T-helper 2 cell treated with Interferon-gamma antibody and Interleukin-4, amounts not matched to agents 5 μg/mL and 100 μg/mL, for 36 hours (primary cell): ENCODE results near the gene RPS3.
"Not testable (repeated sequence)": the region's sequence is repeated elsewhere in the genome, so short reads cannot be mapped to it uniquely, and the experiment has no call there.

Experiments
- DNase-seq: peaks from one replicate; pipeline ENCODE4 v3.0.0; 2021; ENCODE audit warnings: low spot score
- H3K27ac Mint-ChIP-seq: one replicate; pipeline ENCODE4 v1.8.0; 2021; ENCODE audit warnings: mild to moderate bottlenecking, mixed read lengths
- H3K27me3 Mint-ChIP-seq: one replicate; pipeline ENCODE4 v1.8.0; 2021; ENCODE audit warnings: low read depth, mixed read lengths
- H3K36me3 Mint-ChIP-seq: one replicate; pipeline ENCODE4 v1.8.0; 2021; ENCODE audit warnings: low read depth, mixed read lengths
- H3K4me1 Mint-ChIP-seq: one replicate; pipeline ENCODE4 v1.8.0; 2021; ENCODE audit warnings: low read depth, mixed read lengths
- H3K4me3 Mint-ChIP-seq: one replicate; pipeline ENCODE4 v1.8.0; 2022; ENCODE audit warnings: mild to moderate bottlenecking, moderate library complexity, mixed read lengths
- H3K9me3 Mint-ChIP-seq: one replicate; pipeline ENCODE4 v1.8.0; 2021; ENCODE audit warnings: mixed read lengths

RPS3 gene

GRCh38 chr11:75388386-75389275 lies 10.7 kb upstream of the RPS3 start:
- peaks cover 12% of the 10 kb centered on the region for H3K4me1 Mint-ChIP-seq
- H3K4me3 Mint-ChIP-seq = no peak overlapping the region
- H3K27me3 Mint-ChIP-seq = peaks cover 16% of the 10 kb centered on the region
- DNase-seq = peak; percentile 61
- no peaks in the 10 kb centered on the region for H3K9me3 Mint-ChIP-seq
- H3K36me3 Mint-ChIP-seq = no peaks in the 10 kb centered on the region
- H3K27ac Mint-ChIP-seq = no peak overlapping the region

- Mint-ChIP-seq H3K9me3 (no peaks in the 10 kb centered on the region), H3K27me3 (peaks cover 16% of the 10 kb centered on the region), H3K36me3 (no peaks in the 10 kb centered on the region), H3K4me3 (no peak overlapping the region), H3K4me1 (peaks cover 7% of the 10 kb centered on the region), H3K27ac (no peak overlapping the region)
- DNase-seq = no peak
These were observed 10.1 kb upstream of the RPS3 start for GRCh38 chr11:75389276-75389605.

- Mint-ChIP-seq H3K27me3 (peaks cover 16% of the 10 kb centered on the region), H3K4me1 (peaks cover 2% of the 10 kb centered on the region), H3K36me3 (no peaks in the 10 kb centered on the region), H3K4me3 (no peak overlapping the region), H3K9me3 (no peaks in the 10 kb centered on the region), H3K27ac (no peak overlapping the region)
- DNase-seq = no peak
These were observed 9.4 kb upstream of the RPS3 start for GRCh38 chr11:75389925-75390324.

- Mint-ChIP-seq H3K27ac (no peak overlapping the region), H3K4me1 (peaks cover 6% of the 10 kb centered on the region), H3K4me3 (no peak overlapping the region), H3K27me3 (peaks cover 17% of the 10 kb centered on the region), H3K36me3 (peaks cover under 1% of the 10 kb centered on the region), H3K9me3 (no peaks in the 10 kb centered on the region)
- no peak for DNase-seq
These were observed 5.1 kb upstream of the RPS3 start for GRCh38 chr11:75394085-75394840.

DNA sequence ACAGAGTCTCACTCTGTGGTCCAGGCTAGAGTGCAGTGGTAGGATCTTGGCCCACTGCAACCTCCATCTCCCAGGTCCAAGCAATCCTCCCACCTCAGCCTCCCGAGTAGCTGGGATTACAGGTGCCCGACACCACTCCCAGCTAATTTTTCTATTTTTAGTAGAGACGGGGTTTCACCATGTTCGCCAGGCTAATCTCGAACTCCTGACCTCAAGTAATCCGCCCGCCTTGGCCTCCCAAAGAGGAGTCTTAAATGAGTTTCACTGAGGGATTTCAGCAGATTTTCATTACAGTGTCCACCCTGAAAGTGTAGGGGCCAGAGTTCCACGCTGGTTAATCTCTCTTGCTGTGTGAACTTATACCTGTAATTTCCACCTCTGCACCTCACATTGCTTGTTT lies 412 bp upstream of the RPS3 start:
- Mint-ChIP-seq H3K4me3 (peak overlapping the region; percentile 97), H3K27me3 (peaks cover 7% of the 10 kb centered on the region), H3K4me1 (peaks cover 42% of the 10 kb centered on the region), H3K9me3 (no peaks in the 10 kb centered on the region), H3K27ac (peak overlapping the region; percentile 98), H3K36me3 (peaks cover 46% of the 10 kb centered on the region)
- no peak for DNase-seq

- no peak for DNase-seq
- Mint-ChIP-seq H3K36me3 (peaks cover 57% of the 10 kb centered on the region), H3K27ac (peak overlapping the region; percentile 98), H3K9me3 (no peaks in the 10 kb centered on the region), H3K4me1 (peaks cover 45% of the 10 kb centered on the region), H3K27me3 (peaks cover 7% of the 10 kb centered on the region), H3K4me3 (peak overlapping the region; percentile 97)
These were observed 988 bp downstream of the RPS3 start for GRCh38 chr11:75400146-75400865.

- Mint-ChIP-seq H3K27me3 (no peaks in the 10 kb centered on the region), H3K9me3 (no peaks in the 10 kb centered on the region), H3K4me1 (peaks cover 45% of the 10 kb centered on the region), H3K36me3 (peaks cover 74% of the 10 kb centered on the region), H3K27ac (peak overlapping the region; percentile 72), H3K4me3 (peak overlapping the region; percentile 97)
- DNase-seq = no peak
These were observed 2.9 kb downstream of the RPS3 start for GRCh38 chr11:75402002-75402773.

DNA sequence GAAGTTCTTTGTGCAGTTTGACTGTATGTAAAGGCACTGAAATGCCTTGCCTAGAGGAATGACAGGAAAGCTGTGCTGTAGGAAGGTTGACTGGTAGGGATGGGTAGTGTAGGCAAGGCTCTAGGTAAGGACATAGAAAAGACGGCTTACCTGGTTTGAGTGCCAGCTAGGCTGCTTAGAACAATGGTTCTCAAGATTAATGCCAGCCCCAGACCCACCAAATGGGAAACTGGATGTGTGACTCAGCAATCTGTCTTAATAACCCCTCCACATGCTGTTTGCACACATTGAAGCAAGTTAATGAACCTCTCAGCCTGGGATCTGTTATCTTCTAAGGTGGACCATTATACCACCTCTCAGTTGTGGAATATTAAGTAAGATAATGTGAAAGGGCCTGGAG lies 3.7 kb downstream of the RPS3 start:
- H3K36me3 Mint-ChIP-seq = peaks cover 79% of the 10 kb centered on the region
- H3K9me3 Mint-ChIP-seq = no peaks in the 10 kb centered on the region
- no peak for DNase-seq
- no peaks in the 10 kb centered on the region for H3K27me3 Mint-ChIP-seq
- H3K27ac Mint-ChIP-seq = peak overlapping the region; percentile 4
- H3K4me3 Mint-ChIP-seq = peak overlapping the region; percentile 97
- H3K4me1 Mint-ChIP-seq = peaks cover 50% of the 10 kb centered on the region

GRCh38 chr11:75403983-75404658 lies 4.8 kb downstream of the RPS3 start:
- Mint-ChIP-seq H3K27ac (no peak overlapping the region), H3K36me3 (peaks cover 80% of the 10 kb centered on the region), H3K4me1 (peaks cover 48% of the 10 kb centered on the region), H3K9me3 (no peaks in the 10 kb centered on the region), H3K4me3 (peak overlapping the region; percentile 15), H3K27me3 (no peaks in the 10 kb centered on the region)
- DNase-seq = no peak

- peaks cover 35% of the 10 kb centered on the region for H3K4me1 Mint-ChIP-seq
- H3K27ac Mint-ChIP-seq = no peak overlapping the region
- no peaks in the 10 kb centered on the region for H3K27me3 Mint-ChIP-seq
- peaks cover 60% of the 10 kb centered on the region for H3K36me3 Mint-ChIP-seq
- no peak for DNase-seq
- no peaks in the 10 kb centered on the region for H3K9me3 Mint-ChIP-seq
- no peak overlapping the region for H3K4me3 Mint-ChIP-seq
These were observed 7.0 kb downstream of the RPS3 start for GRCh38 chr11:75406338-75406777.

GRCh38 chr11:75408957-75409219 lies 9.6 kb downstream of the RPS3 start:
- no peak for DNase-seq
- H3K27me3 Mint-ChIP-seq = no peaks in the 10 kb centered on the region
- H3K9me3 Mint-ChIP-seq = no peaks in the 10 kb centered on the region
- H3K4me1 Mint-ChIP-seq = peaks cover 10% of the 10 kb centered on the region
- no peak overlapping the region for H3K4me3 Mint-ChIP-seq
- H3K27ac Mint-ChIP-seq = no peak overlapping the region
- H3K36me3 Mint-ChIP-seq = peaks cover 49% of the 10 kb centered on the region

DNA sequence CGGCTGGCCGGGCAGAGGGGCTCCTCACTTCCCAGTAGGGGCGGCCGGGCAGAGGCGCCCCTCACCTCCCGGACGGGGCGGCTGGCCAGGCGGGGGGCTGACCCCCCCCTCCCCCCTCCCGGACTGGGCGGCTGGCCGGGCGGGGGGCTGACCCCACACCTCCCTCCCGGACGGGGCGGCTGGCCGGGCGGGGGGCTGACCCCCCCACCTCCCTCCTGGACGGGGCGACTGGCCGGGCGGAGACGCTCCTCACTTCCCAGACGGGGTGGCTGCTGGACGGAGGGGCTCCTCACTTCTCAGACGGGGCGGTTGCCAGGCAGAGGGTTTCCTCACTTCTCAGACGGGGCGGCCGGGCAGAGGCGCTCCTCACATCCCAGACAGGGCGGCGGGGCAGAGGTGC lies 10.7 kb downstream of the RPS3 start:
- H3K4me3 Mint-ChIP-seq, H3K27ac Mint-ChIP-seq, DNase-seq, H3K9me3 Mint-ChIP-seq, H3K27me3 Mint-ChIP-seq, H3K4me1 Mint-ChIP-seq: not testable (repeated sequence)
- peaks cover 43% of the 10 kb centered on the region for H3K36me3 Mint-ChIP-seq

- H3K36me3 Mint-ChIP-seq = peaks cover 25% of the 10 kb centered on the region
These were observed 13.8 kb downstream of the RPS3 start for GRCh38 chr11:75413146-75413545.

More at GRCh38 chr11:75413146-75413545, 13.8 kb downstream of the RPS3 start:
- H3K27me3 Mint-ChIP-seq, H3K4me3 Mint-ChIP-seq, H3K27ac Mint-ChIP-seq, H3K4me1 Mint-ChIP-seq, H3K9me3 Mint-ChIP-seq, DNase-seq: not testable (repeated sequence)
